DMS53 treated with DMSO at 0.1 percent for 48 hours (cell line): Measurements from ENCODE around the gene CAMTA1.
"Not testable (repeated sequence)": the region's sequence is repeated elsewhere in the genome, so short reads cannot be mapped to it uniquely, and the experiment has no call there.

Experiments used
- DNase-seq: peaks from one replicate; lab custom pipeline; 2025; ENCODE audit not compliant: unreplicated experiment; lab: John Stamatoyannopoulos, UW

CAMTA1 gene

DNA sequence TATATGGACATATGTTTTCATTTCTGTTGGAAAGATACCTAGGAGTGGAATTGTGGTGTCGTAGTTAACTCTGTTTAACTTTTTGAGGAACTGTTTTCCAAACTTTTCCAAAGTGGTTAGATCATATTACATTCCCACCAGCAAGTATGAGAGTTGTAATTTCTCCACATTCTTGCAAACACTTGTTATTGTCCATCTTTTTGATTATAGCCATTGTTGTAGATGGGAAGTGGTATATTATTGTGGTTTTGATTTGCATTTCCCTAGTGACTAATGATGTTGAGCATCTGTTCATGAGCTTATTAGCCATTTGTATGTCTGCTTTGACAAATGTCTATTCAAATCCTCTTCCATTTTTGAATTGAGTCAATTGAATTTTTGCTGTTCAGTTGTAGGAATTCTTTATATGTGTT, 19.8 kb downstream of the CAMTA1 start:
- DNase-seq: no peak

DNA sequence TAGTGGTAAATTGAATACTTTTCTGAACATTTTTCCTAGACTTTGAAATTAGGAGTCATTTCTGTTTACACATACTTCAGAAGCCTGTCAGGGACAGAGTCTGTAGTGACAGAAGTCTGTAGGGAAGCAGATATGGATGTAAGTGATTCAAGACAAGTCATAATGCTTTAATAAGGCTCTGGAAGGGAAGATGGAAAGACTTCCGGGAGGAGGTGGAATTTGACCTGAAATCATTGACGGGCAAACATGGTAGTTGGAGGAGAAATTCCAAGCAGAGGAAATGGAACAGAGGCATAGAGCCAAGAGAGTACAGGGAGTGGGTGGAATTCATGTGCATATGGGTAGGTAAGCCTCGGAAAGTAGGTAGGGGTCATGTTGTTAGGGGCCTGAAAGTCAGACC, 22.5 kb downstream of the CAMTA1 start:
- no peak for DNase-seq

DNA sequence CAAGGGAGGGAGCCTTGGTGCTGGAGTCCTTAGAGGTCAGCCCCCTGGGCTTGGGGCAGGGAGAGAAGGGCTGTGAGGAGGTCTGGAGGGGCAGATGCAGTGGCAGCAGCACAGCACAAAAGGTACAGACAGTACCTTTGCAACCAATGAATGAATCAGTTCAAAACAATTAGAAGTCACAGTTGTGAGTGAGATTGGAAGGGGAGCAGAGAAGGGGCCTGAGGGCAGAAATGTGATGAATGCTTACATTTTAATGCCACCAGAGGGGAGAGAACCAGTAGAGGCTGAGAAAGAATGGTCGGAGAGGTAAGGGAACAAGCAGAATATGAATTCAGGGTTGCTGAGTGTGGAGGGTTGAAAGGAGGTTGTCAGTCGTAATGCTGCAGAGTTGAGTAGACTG, 24.2 kb downstream of the CAMTA1 start:
- DNase-seq: no peak

DNA sequence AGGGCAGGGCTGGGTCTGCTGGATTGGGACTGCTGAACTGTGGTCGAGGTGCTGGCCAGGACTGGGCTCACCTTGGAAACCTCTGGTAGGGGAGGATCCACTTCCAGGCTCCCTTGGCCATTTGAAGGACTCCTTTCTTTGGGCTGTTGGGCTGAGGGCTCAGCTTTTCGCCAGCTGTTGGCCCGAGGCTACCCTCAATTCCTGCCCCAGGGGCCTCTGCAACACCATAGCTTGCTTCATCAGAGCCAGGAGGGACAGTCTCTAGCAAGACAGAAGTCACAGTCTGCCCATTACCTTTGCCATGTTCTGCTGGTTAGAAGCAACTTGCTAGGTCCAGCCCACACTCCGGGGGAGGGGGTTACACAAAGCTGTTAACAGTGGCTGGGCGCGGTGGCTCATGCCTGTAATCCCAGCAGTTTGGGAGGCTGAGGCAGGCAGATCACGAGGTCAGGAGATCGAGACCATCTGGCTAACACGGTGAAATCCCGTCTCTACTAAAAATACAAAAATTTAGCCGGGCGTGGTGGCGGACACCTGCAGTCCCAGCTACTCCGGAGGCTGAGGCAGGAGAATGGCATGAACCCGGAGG, 25.0 kb downstream of the CAMTA1 start:
- not testable (repeated sequence) for DNase-seq

DNA sequence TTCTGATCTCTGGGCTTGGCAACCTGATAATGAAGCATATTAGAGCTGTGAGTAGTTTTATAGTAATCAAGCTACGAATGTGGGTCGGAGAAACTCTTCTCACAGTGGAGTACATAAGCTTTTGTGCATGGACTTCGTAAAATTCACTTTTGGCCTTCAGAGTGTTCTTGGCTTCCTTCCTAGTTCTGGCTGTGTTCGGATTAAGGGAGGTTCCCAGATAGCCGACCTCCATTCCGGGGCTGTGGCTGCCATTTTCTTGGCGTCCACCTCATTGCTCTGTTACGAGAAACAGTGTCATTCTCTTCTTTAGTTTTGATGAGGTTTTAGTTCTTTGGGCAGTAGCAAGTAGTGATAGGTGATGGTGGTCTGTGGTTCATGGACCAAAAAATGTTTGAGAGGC, 26.3 kb downstream of the CAMTA1 start:
- no peak for DNase-seq

DNA sequence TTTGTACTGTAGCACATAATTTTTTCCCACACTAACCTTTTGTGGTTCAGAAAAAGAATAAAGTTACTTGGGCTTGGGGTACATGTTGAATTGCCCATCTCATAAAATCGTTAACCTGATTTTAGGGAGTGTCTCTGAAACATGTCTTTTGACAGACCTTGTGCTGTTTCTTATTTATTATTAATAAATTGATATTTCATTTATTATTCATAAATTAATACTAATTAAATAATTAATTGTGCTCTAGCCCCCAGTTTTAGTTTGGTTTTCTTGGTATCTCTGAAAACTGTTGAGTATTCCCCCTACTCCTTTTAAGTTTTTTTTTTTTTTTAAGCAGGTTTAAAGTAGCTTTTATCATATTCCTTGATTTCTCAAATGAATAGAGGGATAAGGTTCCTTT, 27.9 kb downstream of the CAMTA1 start:
- no peak for DNase-seq

DNA sequence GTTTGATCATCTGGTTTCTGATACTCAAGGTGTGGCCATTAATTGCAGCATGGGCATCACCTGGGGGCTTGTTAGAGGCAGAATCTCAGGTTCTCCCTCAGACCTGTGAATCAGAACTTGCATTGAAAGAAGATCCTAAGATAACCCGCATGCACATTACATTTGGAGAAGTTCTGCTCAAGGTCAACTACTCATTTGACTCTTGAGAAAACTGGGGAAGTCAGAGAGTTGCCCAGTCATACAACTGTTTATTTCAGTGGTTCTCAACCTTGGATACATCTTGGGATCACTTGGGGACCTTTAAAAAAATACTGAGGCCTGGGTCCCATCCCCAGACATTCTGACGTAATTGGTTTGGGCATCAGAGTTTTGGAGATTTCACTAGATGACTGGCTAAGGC, 30.5 kb downstream of the CAMTA1 start:
- no peak for DNase-seq

DNA sequence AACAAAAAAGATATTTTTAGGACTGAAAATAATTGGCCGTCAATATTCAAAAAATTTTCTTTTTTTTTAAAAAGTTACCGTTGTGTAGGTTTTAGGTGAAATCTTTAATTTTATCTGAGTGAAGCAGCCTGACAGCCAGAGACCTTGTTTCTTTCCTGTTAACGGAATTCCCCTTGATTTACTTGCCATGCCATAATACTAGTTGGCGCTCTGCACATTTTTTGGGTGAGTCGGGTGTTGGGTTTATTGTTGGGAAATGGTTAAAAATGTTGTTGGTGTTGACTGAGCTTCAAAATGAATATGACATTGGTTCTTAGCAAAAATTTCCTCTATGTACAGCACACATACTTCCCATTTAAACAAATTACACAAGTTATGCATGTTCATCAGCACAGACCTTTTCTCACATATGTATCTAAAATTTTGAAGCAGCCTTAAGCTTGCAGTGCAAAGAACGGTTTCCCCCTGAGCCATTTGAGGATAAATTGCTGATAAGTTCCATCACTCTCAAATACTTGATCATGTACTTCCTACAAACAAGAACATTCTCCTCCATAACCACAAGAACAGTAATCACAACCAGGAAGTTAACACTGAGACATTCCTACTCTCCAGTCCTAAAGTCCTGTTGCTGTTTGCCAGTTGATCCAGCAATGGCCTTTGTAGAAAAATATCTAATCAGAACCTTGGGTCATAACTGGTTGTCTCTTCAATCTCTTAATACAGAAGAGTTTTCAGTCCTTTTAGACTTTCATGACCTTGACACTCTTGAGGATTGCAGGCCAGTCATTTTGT, 34.2 kb downstream of the CAMTA1 start:
- DNase-seq: no peak

DNA sequence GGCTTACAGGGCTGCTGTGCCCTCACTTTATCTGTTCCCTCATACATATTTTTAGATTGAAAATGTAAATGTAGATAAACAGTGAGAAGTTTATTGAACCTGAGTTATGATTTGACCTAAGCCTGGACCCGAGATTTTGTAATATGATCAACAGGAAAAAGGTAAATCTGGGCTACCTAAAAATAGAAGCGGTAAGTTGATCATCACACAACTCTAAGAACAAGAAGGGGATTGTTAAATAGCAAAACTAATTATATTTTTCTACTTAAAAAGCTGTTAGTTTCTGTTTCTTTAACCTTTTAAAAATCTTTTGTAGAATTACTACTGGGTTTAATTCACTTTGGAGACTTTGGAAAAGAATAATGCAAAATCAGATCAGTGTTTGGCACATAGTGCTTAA, 35.6 kb downstream of the CAMTA1 start:
- no peak for DNase-seq

DNA sequence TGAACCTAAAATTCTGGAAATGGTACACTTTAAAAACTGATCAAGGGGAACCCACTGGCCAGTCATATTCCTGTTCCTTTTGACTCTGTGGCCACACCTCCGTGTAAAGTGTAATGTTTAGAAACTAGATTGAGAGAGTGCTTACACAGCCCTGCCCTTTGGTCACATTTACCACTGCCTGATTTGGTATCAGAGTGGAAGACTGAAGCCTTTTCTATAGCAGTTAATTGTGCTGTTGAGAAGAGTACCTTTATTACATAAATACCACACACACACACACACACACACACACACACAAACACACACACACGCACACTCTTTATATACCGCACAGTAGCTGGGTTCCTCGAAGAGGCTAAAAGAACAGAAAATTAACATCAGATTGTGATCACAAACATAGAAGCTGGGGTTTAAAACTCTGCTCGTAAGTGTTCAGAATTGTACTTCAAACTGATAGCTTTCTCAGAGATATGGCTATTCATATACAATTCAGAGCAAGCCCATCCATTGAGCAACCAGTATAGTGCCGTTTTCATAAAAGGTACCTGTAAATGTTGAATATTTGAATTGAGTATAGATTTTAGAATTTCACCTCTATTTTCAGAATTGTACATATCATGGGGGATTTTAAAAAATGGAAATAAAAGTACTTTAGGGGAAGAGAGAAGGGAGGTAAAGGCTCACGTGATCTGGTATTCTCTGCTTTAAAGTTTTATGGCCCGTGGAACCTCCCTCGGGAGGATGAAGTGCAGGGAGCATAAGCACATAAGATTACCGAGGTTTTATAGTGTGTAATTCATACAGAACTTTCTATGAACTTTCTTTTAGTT, 37.5 kb downstream of the CAMTA1 start:
- DNase-seq: no peak

DNA sequence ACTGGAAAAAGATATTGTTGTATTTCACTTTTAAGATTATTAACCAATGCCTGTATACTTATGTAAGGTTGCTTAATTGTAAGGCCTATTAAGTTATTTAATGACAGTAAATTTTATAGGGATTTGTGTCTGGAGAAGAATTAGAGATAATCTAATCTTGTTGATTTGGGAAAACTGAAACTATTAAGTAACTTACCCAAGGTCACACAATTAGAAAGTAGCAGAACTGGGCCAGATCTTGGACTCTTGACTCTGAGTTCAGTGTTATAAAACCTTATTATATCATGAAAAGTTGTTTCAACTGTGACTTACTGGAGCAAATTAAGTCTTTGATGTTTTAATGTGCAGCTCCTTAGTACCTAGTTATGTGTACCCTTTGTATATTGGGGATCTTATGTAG, 38.5 kb downstream of the CAMTA1 start:
- no peak for DNase-seq

DNA sequence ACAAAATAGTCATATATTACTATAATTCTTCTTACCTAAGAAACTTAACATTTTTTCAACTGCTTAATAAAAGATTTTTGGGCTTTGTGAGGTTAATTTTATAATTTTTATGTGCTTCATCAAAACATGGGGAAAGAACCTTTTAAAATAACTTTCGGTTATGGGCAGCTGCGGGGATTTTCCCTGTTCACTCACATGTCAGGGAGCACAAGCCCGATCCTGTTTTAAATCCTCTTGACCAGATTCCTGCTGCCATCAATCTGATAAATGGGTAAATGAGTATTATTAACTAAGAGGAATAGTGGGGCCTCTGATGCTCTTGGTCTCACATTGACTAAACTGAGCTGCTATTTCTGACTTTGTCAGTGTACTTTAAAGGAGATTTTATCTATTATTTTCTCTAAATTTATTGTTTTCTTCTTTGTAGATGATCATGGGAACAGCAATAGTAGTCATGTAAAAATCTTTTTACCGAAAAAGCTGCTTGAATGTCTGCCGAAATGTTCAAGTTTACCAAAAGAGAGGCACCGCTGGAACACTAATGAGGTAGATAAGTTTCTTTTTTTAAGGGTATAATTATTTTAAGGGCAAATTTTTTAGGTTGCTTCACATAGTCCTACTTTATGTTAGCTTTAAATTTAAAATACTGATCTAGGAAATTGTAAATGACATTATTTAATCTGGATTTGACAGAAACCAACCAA, 39.6 kb downstream of the CAMTA1 start:
- no peak for DNase-seq

DNA sequence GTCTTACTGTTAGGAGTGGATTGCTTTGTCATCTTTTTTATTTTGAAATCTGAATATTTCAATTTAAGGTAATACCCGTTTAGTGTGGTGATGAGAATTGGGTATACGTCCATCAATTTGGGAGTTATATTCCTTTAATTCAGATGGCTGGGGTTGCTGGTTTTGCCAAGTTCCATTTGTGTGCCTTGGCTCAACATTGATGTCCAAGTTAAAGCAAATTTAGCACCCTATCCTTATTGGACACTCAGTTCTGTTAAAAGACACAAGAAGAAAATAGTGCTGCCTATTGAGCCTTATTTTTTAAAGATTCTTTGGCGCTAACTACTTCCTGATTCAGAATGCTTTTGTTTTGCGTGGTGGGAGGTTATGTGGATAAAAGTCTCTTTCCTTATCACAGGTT, 40.6 kb downstream of the CAMTA1 start:
- DNase-seq: no peak

DNA sequence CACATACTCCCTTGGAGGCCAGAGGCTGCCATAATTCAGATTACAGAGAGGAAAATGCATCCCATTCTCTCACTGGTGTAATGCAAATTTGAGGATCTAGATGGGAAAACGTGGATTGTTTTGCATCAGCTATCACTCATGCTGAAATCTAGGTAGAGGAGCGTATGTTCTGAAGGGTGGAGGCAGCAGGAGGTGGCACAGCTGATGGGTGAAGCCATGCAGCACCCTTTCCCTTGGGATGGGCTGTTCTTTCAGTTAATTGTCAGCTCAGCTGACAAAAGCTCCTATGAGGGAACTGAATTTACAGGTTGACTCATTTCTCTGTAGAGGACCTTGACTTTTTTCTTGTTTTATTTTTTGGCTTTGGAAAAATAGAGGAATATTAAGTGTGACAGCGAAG, 41.8 kb downstream of the CAMTA1 start:
- no peak for DNase-seq

DNA sequence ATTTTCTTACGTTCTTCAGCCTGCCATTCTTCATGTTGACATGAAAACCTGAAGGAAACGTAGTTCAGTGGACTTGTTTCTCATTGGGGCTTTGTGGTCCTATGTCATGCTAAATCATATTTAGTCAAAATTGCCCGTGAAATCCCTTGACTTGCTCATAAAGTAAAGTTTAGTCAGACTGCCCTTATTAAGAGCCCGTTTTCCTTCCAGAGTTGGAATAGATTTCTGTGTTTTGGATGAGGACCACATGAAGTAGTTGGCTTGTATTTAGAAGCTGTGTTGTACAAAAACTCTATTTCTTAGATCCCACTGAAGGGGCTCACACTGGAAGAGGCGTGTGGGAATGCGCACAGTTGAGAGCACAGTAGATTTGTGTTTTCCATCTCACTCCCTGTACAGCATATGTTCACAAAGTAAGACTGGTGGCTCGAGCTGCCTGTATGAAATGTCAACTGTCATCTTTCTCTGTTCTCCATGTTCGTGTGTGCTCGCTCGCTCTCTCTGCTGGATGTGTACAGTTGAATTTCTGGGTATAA, 42.4 kb downstream of the CAMTA1 start:
- no peak for DNase-seq

DNA sequence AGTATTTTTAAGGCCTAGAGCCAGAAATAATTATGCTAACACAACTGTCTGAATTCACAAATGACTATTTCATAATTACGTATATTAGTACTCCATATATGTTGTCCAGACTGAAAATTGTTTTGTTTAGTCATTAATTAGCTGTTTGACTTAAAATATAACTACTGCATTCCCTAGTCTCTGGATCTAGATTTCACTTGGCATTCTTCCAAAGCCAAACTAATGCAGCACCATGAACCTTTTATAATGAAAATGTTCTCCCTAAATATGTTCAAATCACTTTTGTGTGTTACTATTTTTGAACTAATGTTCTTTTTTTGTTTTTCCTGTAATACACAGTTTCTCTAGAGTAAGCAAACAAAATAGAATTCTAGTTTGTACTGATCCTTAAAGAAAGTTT, 46.1 kb downstream of the CAMTA1 start:
- no peak for DNase-seq

DNA sequence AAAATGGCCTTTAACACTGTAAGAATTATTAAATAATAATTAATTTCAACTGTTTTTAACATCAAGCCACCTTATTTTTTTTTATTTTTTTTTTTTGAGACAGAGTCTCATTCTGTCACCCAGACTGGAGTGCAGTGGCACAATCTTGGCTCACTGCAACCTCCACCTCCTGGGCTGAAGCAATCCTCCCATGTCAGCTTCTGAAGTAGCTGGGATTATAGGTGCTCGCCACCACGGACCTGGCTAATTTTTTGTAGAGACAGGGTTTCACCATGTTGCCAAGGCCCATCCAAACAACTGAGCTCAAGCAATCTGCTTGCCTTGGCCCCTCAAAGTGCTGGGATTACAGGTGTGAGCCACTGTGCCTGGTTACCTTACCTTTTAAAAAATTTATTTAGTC, 46.8 kb downstream of the CAMTA1 start:
- DNase-seq: not testable (repeated sequence)

DNA sequence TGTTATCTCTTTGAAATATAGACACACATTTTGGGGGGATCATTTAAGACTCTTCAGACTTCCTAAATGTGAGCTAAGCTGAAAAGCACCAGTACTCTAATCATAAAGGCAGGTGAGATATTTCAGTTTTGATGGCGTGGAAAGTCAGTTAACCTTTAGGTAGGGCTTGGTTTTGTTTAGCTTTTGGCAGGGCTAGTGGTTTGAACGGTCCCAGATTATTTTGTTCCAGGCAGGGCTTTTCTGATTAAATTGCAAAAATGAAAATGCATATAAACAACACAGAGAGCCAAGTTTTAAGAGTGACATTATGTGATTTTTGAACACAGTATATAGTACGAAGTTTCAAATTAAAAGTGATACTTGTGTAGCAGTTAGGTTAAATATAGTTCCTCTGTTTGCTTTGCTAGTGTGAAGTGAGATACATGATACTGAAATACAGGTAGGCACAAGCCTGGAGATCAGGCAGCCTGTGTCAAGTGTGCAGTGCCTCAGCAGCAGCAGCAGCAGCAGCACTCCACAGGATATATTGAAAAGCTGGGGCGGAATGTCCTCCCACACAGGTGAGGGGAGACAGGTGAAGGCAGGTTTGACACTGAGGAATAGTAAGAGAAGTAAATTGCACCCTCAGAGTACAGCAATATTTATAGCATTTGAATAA, 47.4 kb downstream of the CAMTA1 start:
- DNase-seq: peak; percentile 20

DNA sequence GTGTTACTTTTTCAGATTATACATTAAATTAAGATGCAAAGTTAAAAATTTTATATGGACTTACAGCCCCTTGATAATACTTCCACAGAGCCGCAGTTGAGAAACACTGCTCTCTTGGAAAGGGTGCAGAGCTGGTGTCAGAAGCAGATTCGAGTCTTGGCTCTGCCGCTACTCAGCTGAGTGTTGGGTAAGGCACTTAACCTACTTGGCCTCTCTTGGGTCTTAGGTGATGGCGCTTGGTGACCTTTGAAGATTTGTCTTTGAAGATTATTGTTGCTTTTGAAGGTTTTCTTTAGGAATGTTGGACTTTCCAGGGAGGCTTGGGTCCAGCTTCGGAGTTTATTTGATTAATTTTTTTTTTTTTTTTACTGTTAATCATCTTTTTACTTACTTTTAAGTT, 48.5 kb downstream of the CAMTA1 start:
- no peak for DNase-seq

DNA sequence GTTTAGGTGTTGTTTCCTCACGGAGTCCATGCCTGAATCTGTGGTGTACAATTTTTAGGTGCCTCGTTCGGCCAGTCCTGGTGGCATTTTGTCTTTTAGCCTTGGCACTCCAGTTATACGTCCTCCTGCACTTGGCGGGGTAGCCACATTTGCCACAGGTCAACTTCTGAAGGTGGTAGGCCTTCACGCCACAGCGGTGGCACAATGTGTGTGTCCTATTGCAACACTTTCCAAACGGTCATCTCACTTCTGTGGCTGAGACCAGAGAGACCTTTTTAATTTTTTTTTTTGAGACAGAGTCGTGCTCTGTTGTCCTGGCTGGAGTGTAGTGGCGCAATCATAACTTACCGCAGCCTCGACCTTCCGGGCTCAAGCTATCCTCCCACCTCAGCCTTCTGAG, 49.1 kb downstream of the CAMTA1 start:
- DNase-seq: no peak

DNA sequence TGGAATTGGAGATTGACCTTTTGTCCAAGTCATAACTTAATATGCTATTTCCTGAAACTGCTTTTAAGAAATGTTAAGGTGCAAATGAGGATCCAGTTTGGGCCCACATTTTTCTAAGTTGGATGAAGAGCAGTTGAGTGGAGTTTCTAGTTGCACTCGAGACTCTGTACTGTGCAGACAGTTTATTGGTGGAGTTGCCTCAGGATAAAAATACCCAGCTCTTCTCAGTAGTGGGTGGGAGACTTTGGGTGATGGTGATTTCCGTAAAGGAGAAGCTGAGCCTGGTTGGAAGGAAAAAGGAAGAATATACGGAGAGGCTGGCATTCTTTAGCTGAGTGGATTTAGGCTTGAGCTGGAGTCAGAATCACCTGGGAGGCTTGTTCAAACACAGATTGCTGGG, 49.9 kb downstream of the CAMTA1 start:
- DNase-seq: no peak
